Tibial nerve (tissue), 4 donors: Measurements from ENCODE around the gene ERN2. TPM values are rescaled to one million over a fixed set of nuclear protein-coding genes. Genes with fewer than 3 reads are reported as not detected.

ENCODE experiments used
- DNase-seq, 2 donors: peaks; one replicate each; pipeline ENCODE4 v3.0.0-alpha.2; 2019; ENCODE audit warnings: low spot score in 2 of 2
- H3K27ac ChIP-seq, 4 donors: fragments of 200-600 bp; sonication (generic) in 3 of 4; one replicate each; pipeline ENCODE4 v1.5.1; 2017 to 2019; ENCODE audit warnings: mild to moderate bottlenecking in 1 of 4
- H3K27me3 ChIP-seq, 2 donors: fragments of 200-600 bp; sonication (generic) in 1 of 2; one replicate each; pipeline versions ENCODE4 v1.5.1 to v1.6.0; 2017 to 2019
- H3K36me3 ChIP-seq, 3 donors: fragments of 200-600 bp; sonication (generic); one replicate each; pipeline ENCODE4 v1.5.1; 2018 to 2019
- H3K4me1 ChIP-seq, 4 donors: fragments of 200-600 bp; sonication (generic) in 3 of 4; one replicate each; pipeline ENCODE4 v1.5.1; 2017 to 2019
- H3K4me3 ChIP-seq, 4 donors: fragments of 200-600 bp; sonication (generic) in 3 of 4; one replicate each; pipeline ENCODE4 v1.5.1; 2017 to 2019; ENCODE audit warnings: mild to moderate bottlenecking in 1 of 4, moderate library complexity in 1 of 4
- H3K9me3 ChIP-seq, 4 donors: fragments of 200-600 bp; sonication (generic) in 3 of 4; one replicate each; pipeline ENCODE4 v1.5.1; 2017 to 2019
- CTCF ChIP-seq, 5 experiments: fragments of 200-600 bp in 3 of 5; fragments of 450-650 bp in 2 of 5; sonication (generic) in 3 of 5; IDR thresholded peaks; one replicate each; pipeline ENCODE4 v1.5.1; 2016 to 2019; ENCODE audit warnings: antibody characterized with exemption in 5 of 5, mild to moderate bottlenecking in 3 of 5, moderate library complexity in 2 of 5
- EP300 ChIP-seq, 2 donors: sonication (generic); formaldehyde crosslinking; IDR thresholded peaks; one replicate each; pipeline ENCODE4 v1.6.1; 2017; ENCODE audit warnings: antibody characterized with exemption in 2 of 2, mild to moderate bottlenecking in 1 of 2
- POLR2A ChIP-seq, 2 donors: fragments of 450-650 bp; IDR thresholded peaks; one replicate each; pipeline ENCODE4 v1.6.1; 2017; ENCODE audit warnings: antibody characterized with exemption in 2 of 2, mild to moderate bottlenecking in 2 of 2, moderate library complexity in 2 of 2
- WGBS, 2 donors: methylation state at CpG; one replicate each; pipeline ENCODE4 v1.1.5; 2018; 5-methylcytosine and 5-hydroxymethylcytosine counted together
- total RNA-seq, 4 donors: library from RNA; depleted of rRNA; stranded (reverse); fragments of >200 nt; gene quantifications; one replicate each; pipeline ENCODE4 v1.1.0, GENCODE V29; 2016

Gene ERN2
- total RNA-seq, 4 donors from 2014 or later = not detected

- DNase-seq = no peak
- Histone ChIP-seq H3K4me3 (no peak overlapping the region), H3K9me3 (peaks cover 0 to 13% (median 0%) of the 10 kb centered on the region in 4 donors), H3K27ac (no peak overlapping the region), H3K36me3 (no peaks in the 10 kb centered on the region), H3K4me1 (no peaks in the 10 kb centered on the region), H3K27me3 (no peaks in the 10 kb centered on the region)
- 19 to 23% methylated on average over 7 to 8 of the region's 8 CpGs for WGBS, 2 donors
- TF ChIP-seq POLR2A (IDR thresholded peaks at IDR 0.05) (no peak), CTCF (IDR thresholded peaks at IDR 0.05) (no peak), EP300 (IDR thresholded peaks at IDR 0.05) (no peak)
Measured at GRCh38 chr16:23700509-23700908, 12.5 kb downstream of the ERN2 start.

GRCh38 chr16:23700093-23700492, 12.9 kb downstream of the ERN2 start:
- Histone ChIP-seq H3K9me3 (peaks cover 0 to 13% (median 0%) of the 10 kb centered on the region in 4 donors), H3K27me3 (no peaks in the 10 kb centered on the region), H3K4me3 (no peak overlapping the region), H3K4me1 (peaks cover 0 to 1% (median 0%) of the 10 kb centered on the region in 4 donors), H3K36me3 (no peaks in the 10 kb centered on the region), H3K27ac (no peak overlapping the region)
- WGBS, 2 donors = 74 to 81% methylated on average over 2 of the region's 2 CpGs
- DNase-seq = no peak
- no peak for TF ChIP-seq CTCF (IDR thresholded peaks at IDR 0.05)
- TF ChIP-seq POLR2A (IDR thresholded peaks at IDR 0.05) = no peak
- no peak for TF ChIP-seq EP300 (IDR thresholded peaks at IDR 0.05)

- Histone ChIP-seq H3K4me1 (peaks cover 0 to 9% (median 0%) of the 10 kb centered on the region in 4 donors), H3K27ac (peak overlapping the region in 1 of 4 donors; percentile 59), H3K36me3 (no peaks in the 10 kb centered on the region), H3K9me3 (peaks cover 0 to 13% (median 0%) of the 10 kb centered on the region in 4 donors), H3K4me3 (no peak overlapping the region), H3K27me3 (no peaks in the 10 kb centered on the region)
- 86 to 90% methylated on average over 4 of the region's 4 CpGs for WGBS, 2 donors
- TF ChIP-seq POLR2A (IDR thresholded peaks at IDR 0.05) (no peak), CTCF (IDR thresholded peaks at IDR 0.05) (no peak), EP300 (IDR thresholded peaks at IDR 0.05) (no peak)
- DNase-seq = no peak
Measured at GRCh38 chr16:23699100-23699499, 13.9 kb downstream of the ERN2 start.

- no peak for TF ChIP-seq POLR2A (IDR thresholded peaks at IDR 0.05)
- TF ChIP-seq CTCF (IDR thresholded peaks at IDR 0.05) = no peak
- no peak for TF ChIP-seq EP300 (IDR thresholded peaks at IDR 0.05)
- Histone ChIP-seq H3K4me1 (peaks cover 0 to 9% (median 0%) of the 10 kb centered on the region in 4 donors), H3K36me3 (peaks cover 0 to 14% (median under 1%) of the 10 kb centered on the region in 3 donors), H3K9me3 (no peaks in the 10 kb centered on the region), H3K27ac (no peak overlapping the region), H3K4me3 (no peak overlapping the region), H3K27me3 (no peaks in the 10 kb centered on the region)
- 87 to 89% methylated on average over 11 of the region's 11 CpGs for WGBS, 2 donors
- DNase-seq = no peak
Measured at GRCh38 chr16:23695756-23696155, 17.3 kb downstream of the ERN2 start.

- Histone ChIP-seq H3K36me3 (peaks cover 0 to 23% (median 9%) of the 10 kb centered on the region in 3 donors), H3K27ac (no peak overlapping the region), H3K4me3 (peak overlapping the region in 1 of 4 donors; percentile 25), H3K4me1 (peaks cover 0 to 9% (median 0%) of the 10 kb centered on the region in 4 donors), H3K9me3 (no peaks in the 10 kb centered on the region), H3K27me3 (no peaks in the 10 kb centered on the region)
- 18 to 20% methylated on average over 28 to 32 of the region's 32 CpGs for WGBS, 2 donors
- TF ChIP-seq POLR2A (IDR thresholded peaks at IDR 0.05) = no peak
- TF ChIP-seq EP300 (IDR thresholded peaks at IDR 0.05) = no peak
- DNase-seq = no peak
Measured at GRCh38 chr16:23694644-23695373, 18.2 kb downstream of the ERN2 start.
